Subcutaneous adipose tissue (tissue), 4 donors: ENCODE measurements around the gene HOXB6. TPM values are rescaled to one million over a fixed set of nuclear protein-coding genes. Genes with fewer than 3 reads are reported as not detected.

Experiments used
- CTCF ChIP-seq: fragments of 450-650 bp; IDR thresholded peaks from one replicate; pipeline ENCODE4 v1.5.1; 2016; ENCODE audit warnings: low read depth, mild to moderate bottlenecking, control low read depth, antibody characterized with exemption, moderate library complexity
- total RNA-seq, 4 donors: library from RNA; depleted of rRNA; stranded (reverse); fragments of >200 nt; gene quantifications; one replicate each; pipeline ENCODE4 v1.1.0, GENCODE V29; 2016

Gene HOXB6
- total RNA-seq, 4 donors from 2014 or later: 4.8 to 12.1 (median 8.9) TPM

GRCh38 chr17:48561884-48562810 is 42.6 kb downstream of the HOXB6 start:
- TF ChIP-seq CTCF: no peak

GRCh38 chr17:48559840-48560817 is 44.7 kb downstream of the HOXB6 start:
- no peak for TF ChIP-seq CTCF

- no peak for TF ChIP-seq CTCF
Measured at GRCh38 chr17:48559122-48559839, 45.5 kb downstream of the HOXB6 start.

- TF ChIP-seq CTCF: no peak
Measured at GRCh38 chr17:48558831-48559121, 46.0 kb downstream of the HOXB6 start.

- TF ChIP-seq CTCF: no peak
Measured at GRCh38 chr17:48558057-48558830, 46.5 kb downstream of the HOXB6 start.

- TF ChIP-seq CTCF: no peak
Measured at GRCh38 chr17:48556576-48557401, 48.0 kb downstream of the HOXB6 start.
